Heart right ventricle (tissue), 16 donors: ENCODE data around the gene PSMC3. TPM values are rescaled to one million over a fixed set of nuclear protein-coding genes. Genes with fewer than 3 reads are reported as not detected.

Experiments
- ATAC-seq, 8 donors: fragments of 200-7000 bp; cut with Tn5 transposase; one replicate each; pipeline ENCODE4 v1.9.1; 2020; ENCODE audit warnings: mild to moderate bottlenecking in 8 of 8, moderate library complexity in 8 of 8, moderate number of reproducible peaks in 1 of 8
- DNase-seq, 2 donors: peaks; one replicate each; pipeline ENCODE4 v3.0.0-alpha.2; 2020
- H3K27ac ChIP-seq, 10 donors: fragments of 200-600 bp; sonication (generic) in 2 of 10; one replicate each; pipeline versions ENCODE4 v1.5.0 to v1.8.0; 2020 to 2022; ENCODE audit warnings: mild to moderate bottlenecking in 3 of 10
- H3K27me3 ChIP-seq, 7 donors: fragments of 200-600 bp; one replicate each; pipeline ENCODE4 v1.8.0; 2021 to 2022; ENCODE audit warnings: mild to moderate bottlenecking in 2 of 7
- H3K36me3 ChIP-seq, 9 donors: fragments of 200-600 bp; sonication (generic) in 1 of 9; one replicate each; pipeline versions ENCODE4 v1.5.0 to v1.8.0; 2020 to 2022; ENCODE audit warnings: mild to moderate bottlenecking in 2 of 9
- H3K4me1 ChIP-seq, 9 donors: fragments of 200-600 bp; sonication (generic) in 1 of 9; one replicate each; pipeline versions ENCODE4 v1.5.0 to v1.8.0; 2020 to 2022; ENCODE audit warnings: mild to moderate bottlenecking in 4 of 9
- H3K4me3 ChIP-seq, 10 donors: fragments of 200-600 bp; sonication (generic) in 2 of 10; one replicate each; pipeline versions ENCODE4 v1.5.0 to v1.8.0; 2020 to 2022; ENCODE audit warnings: mild to moderate bottlenecking in 7 of 10, moderate library complexity in 2 of 10
- H3K9me3 ChIP-seq, 11 donors: fragments of 200-600 bp in 10 of 11; sonication (generic) in 2 of 11; one replicate each; pipeline versions ENCODE4 v1.5.0 to v1.8.0; 2013 to 2022; ENCODE audit warnings: mild to moderate bottlenecking in 2 of 11, control low read depth in 1 of 11, moderate library complexity in 1 of 11
- CTCF ChIP-seq, 9 donors: fragments of 200-600 bp; sonication (generic) in 2 of 9; IDR thresholded peaks; one replicate each; pipeline versions ENCODE4 v1.5.0 to v1.8.0; 2021 to 2022; ENCODE audit warnings: antibody characterized with exemption in 9 of 9, mild to moderate bottlenecking in 5 of 9, moderate library complexity in 1 of 9
- WGBS, 2 donors: extraction: QIAGEN DNeasy Blood & Tissue Kit; methylation state at CpG; one replicate each; pipeline ENCODE4 v1.1.7; 2013; ENCODE audit warnings: inconsistent platforms in 1 of 2; 5-methylcytosine and 5-hydroxymethylcytosine counted together
- intact Hi-C, 10 donors: fragments of 100-400 bp; cut with DNase I; formaldehyde crosslinking; loops; one replicate each; pipeline versions ENCODE4 v1.11.1 to v1.14.2; 2022
- polyA plus RNA-seq, 2 donors: library from polyadenylated mRNA; stranded (reverse); fragments of 200-250 nt; gene quantifications; one replicate each; pipeline ENCODE4 v1.2.3, GENCODE V29; 2013
- total RNA-seq, 10 donors: library from RNA; stranded (reverse); fragmentation: NEBNext Ultra II Directional in 3 of 10; extraction: Animal tissue kit (Norgen Biotek cat#: 25700) in 3 of 10; gene quantifications; one replicate each; pipeline versions ENCODE4 v1.2.1 to v1.2.4, GENCODE V29; 2021 to 2023
- donor health status: Arrhythmogenic right ventricular cardiomyopathy.
- donor health status: ischemic (EF 13 %, LVEDD 7.1; RV severe dilation, severe dysfunction).
- donor health status: healthy with polysubstance abuse.
- donor health status: DM: no; HTN: yes; CAD: no.
- donor health status: DM: no; HTN: no; CAD: no.
- donor health status: ischemic (EF 25% LVEDD 6.9; RV normal size, moderate dysfunction).
- donor health status: ischemic (EF 25% LVEDD 5.7; RV mildly dilated, moderate dysfunction).
- donor health status: healthy.
- donor health status: DM: yes; HTN: yes; CAD: no.
- donor health status: Ischemic cardiomyopathy.
- donor health status: ischemic (EF 35%, LVEDD 5.7; RV mildly dilated, moderate dysfunction).
- donor health status: nonischemic (EF 11% LVEDD 7.7; RV severe dilation, severe dysfunction).
- donor health status: DM: yes; HTN: yes; CAD: no.
- donor health status: PGD.
- donor health status: ischemic (EF 29% LVEDD 5.4; RV normal size, mild dysfunction).
- donor health status: nonischemic (EF 23%, LVEDD 6.1; RV moderate dilation, normal function).

The PSMC3 gene
- total and polyA plus RNA-seq, 12 donors, result 129 to 272 (median 148) TPM

DNA sequence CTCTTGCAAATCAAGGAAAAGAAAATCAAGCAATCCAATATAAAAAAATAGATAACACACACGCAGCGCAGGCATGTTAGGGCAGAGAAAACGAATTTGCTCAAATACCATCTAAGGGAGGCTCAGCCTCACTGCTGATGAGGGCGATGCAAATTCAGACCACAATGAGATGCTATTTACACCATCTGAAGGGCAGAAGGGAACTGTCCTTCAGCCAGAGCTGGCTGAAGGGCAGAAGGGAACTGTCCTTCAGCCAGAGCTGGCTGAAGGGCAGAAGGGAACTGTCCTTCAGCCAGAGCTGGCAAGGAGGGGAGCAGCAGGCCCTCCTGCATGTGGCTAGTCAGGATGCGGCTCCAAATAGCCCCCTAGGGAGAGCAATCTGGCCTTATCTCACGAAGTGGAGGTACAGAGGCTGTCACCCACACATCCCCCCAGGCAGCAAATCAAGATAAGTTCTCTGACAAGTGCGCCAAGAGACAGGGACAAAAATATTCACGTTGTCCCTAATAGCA, 25.4 kb downstream of the PSMC3 start:
- Histone ChIP-seq H3K9me3 (no peaks in the 10 kb centered on the region), H3K4me1 (peaks cover 8 to 31% (median 15%) of the 10 kb centered on the region in 9 donors), H3K27me3 (no peaks in the 10 kb centered on the region), H3K4me3 (peak overlapping the region in 9 of 10 donors; percentile 43 to 68 (median 58)), H3K36me3 (no peaks in the 10 kb centered on the region), H3K27ac (peak overlapping the region; percentile 67 to 95 (median 90))
- 19 to 22% methylated on average over 8 of the region's 8 CpGs for WGBS, 2 donors
- DNase-seq (no peak), ATAC-seq (peak; percentile 77 to 95 (median 89))
- intact Hi-C loops, result no loop called here
- no peak for TF ChIP-seq CTCF (IDR thresholded peaks at IDR 0.05)

DNA sequence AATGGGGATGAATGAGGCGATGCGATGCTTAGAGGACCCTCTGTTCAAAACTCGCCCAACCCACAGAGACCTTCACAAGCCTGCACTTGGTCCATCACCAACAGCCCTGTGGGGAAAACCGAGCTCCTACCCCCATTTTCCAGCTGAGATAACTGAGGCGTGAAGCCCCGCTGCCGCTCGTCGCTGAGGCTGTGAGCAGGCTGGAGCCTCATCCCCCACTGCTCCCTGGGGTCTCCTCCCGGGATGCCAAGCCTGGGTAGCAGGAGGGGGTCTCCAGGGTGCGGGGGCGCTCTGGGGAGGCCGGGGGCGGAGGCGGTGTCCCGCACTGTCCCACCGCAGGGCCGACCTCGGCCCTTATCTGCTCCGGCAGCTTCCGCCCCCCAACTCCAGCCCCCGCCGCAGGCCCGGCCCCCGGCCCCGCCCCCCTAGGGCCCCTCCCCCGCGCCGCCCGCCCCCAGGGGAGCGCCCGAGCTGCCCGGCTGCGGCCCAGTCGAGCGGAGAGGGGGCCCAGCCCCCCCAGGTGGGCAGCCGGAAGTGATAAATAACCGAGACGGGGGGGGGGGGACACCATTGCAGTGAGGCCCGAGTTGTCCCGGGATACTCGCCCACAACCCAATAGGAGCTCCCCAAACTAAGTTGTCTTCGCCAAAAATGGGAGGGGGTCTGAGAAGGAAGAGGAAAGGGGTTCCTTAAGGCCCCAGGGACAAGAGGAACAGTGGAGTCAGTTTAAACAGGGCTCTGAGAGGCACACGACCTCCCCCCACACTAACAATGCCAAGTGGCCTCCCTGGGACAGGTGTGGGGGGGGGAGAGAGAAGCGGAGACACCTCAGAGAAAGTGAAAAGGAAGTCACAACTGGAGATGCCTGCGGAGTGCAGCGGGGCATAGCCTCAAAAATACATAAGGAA, 26.1 kb downstream of the PSMC3 start:
- Histone ChIP-seq H3K27me3 (no peaks in the 10 kb centered on the region), H3K27ac (peak overlapping the region; percentile 67 to 95 (median 90)), H3K4me1 (peaks cover 9 to 38% (median 21%) of the 10 kb centered on the region in 9 donors), H3K9me3 (no peaks in the 10 kb centered on the region), H3K36me3 (no peaks in the 10 kb centered on the region), H3K4me3 (peak overlapping the region; percentile 43 to 68 (median 58))
- DNase-seq (no peak), ATAC-seq (peak; percentile 56 to 85 (median 77))
- no peak for TF ChIP-seq CTCF (IDR thresholded peaks at IDR 0.05)
- intact Hi-C loops, result no loop called here
- WGBS, 2 donors, result 8 to 9% methylated on average over 44 to 47 of the region's 47 CpGs

DNA sequence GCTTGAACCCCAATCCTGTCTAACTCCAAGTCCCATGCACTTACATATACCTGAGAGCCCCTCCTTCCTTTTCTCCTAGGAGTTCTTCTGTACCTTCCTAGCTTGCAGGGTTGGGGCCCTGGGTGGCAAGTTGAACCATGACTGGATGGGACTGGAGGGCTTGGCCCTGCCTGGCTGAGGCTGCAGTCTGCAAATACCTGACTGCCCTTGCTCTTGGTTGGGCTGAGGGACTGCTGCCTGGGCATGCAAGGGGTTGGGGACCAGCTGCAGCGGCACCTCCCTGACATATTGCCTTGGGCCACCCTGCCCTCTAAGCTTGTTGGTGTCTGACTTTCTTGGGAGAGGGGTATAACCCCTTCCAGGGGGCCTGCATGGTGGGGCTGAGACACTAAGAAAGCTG, 27.7 kb downstream of the PSMC3 start:
- no peak for TF ChIP-seq CTCF (IDR thresholded peaks at IDR 0.05)
- H3K4me1 ChIP-seq, result peaks cover 11 to 52% (median 32%) of the 10 kb centered on the region in 9 donors

DNA sequence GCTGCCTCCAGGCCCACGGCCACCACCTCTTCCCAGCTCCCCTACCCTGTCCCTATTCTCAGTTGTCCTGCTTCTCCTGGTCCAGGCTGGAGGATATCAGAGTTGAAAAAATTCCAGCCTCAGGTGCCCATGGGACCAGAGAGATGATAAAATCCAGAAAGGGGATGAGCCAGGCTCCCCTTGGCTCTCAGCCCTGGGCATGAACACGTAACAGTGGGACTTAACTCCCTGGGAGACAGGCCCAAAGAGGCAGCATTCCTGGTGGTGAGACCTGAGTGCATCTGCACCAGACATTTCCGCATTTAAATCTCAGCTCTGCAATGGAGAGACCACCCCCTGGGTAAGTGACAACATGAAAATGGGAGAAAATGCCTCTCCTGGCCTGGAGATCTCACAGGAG, 28.2 kb downstream of the PSMC3 start:
- Histone ChIP-seq H3K4me3 (no peak overlapping the region), H3K27me3 (no peaks in the 10 kb centered on the region), H3K4me1 (peaks cover 11 to 56% (median 32%) of the 10 kb centered on the region in 9 donors), H3K27ac (peak overlapping the region in 2 of 10 donors; percentile 11 to 90), H3K9me3 (no peaks in the 10 kb centered on the region), H3K36me3 (no peaks in the 10 kb centered on the region)
- 72 to 84% methylated on average over 3 of the region's 3 CpGs for WGBS, 2 donors
- no peak for ATAC-seq
- DNase-seq, result no peak
- no peak for TF ChIP-seq CTCF (IDR thresholded peaks at IDR 0.05)
- intact Hi-C loops, result no loop called here

More for the DNA sequence above, 27.7 kb downstream of the PSMC3 start:
- Histone ChIP-seq H3K9me3 (no peaks in the 10 kb centered on the region), H3K4me3 (no peak overlapping the region), H3K27me3 (no peaks in the 10 kb centered on the region), H3K27ac (peak overlapping the region in 2 of 10 donors; percentile 11 to 90), H3K36me3 (no peaks in the 10 kb centered on the region)
- DNase-seq, result no peak
- 90 to 100% methylated on average over 1 of the region's 1 CpG for WGBS, 2 donors
- intact Hi-C loops, result no loop called here
- no peak for ATAC-seq
